Endothelial cell (in vitro differentiated cells): Measurements from ENCODE around the gene VAV2. TPM values are rescaled to one million over a fixed set of nuclear protein-coding genes. Genes with fewer than 3 reads are reported as not detected.

Experiments
- DNase-seq: peaks from one replicate; pipeline ENCODE4 v3.0.0; 2021; ENCODE audit warnings: low spot score
- H3K27ac Mint-ChIP-seq: one replicate; pipeline ENCODE4 v1.8.0; 2021; ENCODE audit warnings: mixed read lengths, inconsistent platforms; ENCODE audit not compliant: unreplicated experiment
- H3K27me3 Mint-ChIP-seq: one replicate; pipeline ENCODE4 v1.8.0; 2021; ENCODE audit warnings: mild to moderate bottlenecking, moderate library complexity, mixed read lengths, inconsistent platforms; ENCODE audit not compliant: unreplicated experiment
- H3K36me3 Mint-ChIP-seq: one replicate; pipeline ENCODE4 v1.8.0; 2021; ENCODE audit warnings: mild to moderate bottlenecking, low read depth, mixed read lengths, inconsistent platforms; ENCODE audit not compliant: unreplicated experiment
- H3K4me1 Mint-ChIP-seq: one replicate; pipeline ENCODE4 v1.8.0; 2021; ENCODE audit warnings: mild to moderate bottlenecking, mixed read lengths, inconsistent platforms; ENCODE audit not compliant: unreplicated experiment
- H3K4me3 Mint-ChIP-seq: one replicate; pipeline ENCODE4 v1.8.0; 2021; ENCODE audit warnings: mild to moderate bottlenecking, mixed read lengths, inconsistent platforms; ENCODE audit not compliant: unreplicated experiment
- H3K9me3 Mint-ChIP-seq: one replicate; pipeline ENCODE4 v1.8.0; 2021; ENCODE audit warnings: mixed read lengths, inconsistent platforms; ENCODE audit not compliant: unreplicated experiment
- total RNA-seq: library from RNA; stranded (reverse); fragmentation: NEBNext Ultra II Directional; extraction: Animal tissue kit (Norgen Biotek cat#: 25700); gene quantifications from one replicate; pipeline ENCODE4 v1.2.1, GENCODE V29; 2021; ENCODE audit not compliant: unreplicated experiment
- TF ChIP-seq, protein P1 (sequence below): fragments of 200-600 bp; sonication (generic); IDR thresholded peaks from one replicate; pipeline ENCODE4 v1.5.0; 2021; ENCODE audit warnings: antibody characterized with exemption; ENCODE audit not compliant: unreplicated experiment

The VAV2 gene
- total RNA-seq, 1 donor from 2014 or later, result 27.2 TPM

DNA sequence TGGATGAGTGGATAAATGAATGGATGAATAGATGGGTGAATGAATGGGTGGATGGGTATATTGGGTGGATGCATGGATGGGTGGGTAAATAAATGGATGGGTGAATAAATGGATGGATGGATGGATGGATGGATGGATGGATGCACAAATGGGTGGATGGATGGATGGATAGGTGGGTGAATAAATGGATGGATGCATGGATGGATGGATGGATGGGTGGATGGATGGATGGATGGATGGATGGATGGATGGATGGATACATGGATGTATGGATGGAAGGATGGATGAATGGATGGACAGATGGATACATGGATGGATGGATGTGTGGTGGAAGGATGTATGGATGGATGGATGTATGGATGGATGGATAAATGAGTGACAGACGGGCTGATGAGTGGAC lies 140.4 kb downstream of the VAV2 start:
- Mint-ChIP-seq H3K9me3 (no peaks in the 10 kb centered on the region), H3K27ac (peak overlapping the region; percentile 38), H3K4me3 (peak overlapping the region; percentile 75), H3K4me1 (peaks cover 10% of the 10 kb centered on the region), H3K36me3 (peaks cover 8% of the 10 kb centered on the region), H3K27me3 (peaks cover 12% of the 10 kb centered on the region)
- TF ChIP-seq, protein P1, sequence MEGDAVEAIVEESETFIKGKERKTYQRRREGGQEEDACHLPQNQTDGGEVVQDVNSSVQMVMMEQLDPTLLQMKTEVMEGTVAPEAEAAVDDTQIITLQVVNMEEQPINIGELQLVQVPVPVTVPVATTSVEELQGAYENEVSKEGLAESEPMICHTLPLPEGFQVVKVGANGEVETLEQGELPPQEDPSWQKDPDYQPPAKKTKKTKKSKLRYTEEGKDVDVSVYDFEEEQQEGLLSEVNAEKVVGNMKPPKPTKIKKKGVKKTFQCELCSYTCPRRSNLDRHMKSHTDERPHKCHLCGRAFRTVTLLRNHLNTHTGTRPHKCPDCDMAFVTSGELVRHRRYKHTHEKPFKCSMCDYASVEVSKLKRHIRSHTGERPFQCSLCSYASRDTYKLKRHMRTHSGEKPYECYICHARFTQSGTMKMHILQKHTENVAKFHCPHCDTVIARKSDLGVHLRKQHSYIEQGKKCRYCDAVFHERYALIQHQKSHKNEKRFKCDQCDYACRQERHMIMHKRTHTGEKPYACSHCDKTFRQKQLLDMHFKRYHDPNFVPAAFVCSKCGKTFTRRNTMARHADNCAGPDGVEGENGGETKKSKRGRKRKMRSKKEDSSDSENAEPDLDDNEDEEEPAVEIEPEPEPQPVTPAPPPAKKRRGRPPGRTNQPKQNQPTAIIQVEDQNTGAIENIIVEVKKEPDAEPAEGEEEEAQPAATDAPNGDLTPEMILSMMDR, result no peak
- no peak for DNase-seq

DNA sequence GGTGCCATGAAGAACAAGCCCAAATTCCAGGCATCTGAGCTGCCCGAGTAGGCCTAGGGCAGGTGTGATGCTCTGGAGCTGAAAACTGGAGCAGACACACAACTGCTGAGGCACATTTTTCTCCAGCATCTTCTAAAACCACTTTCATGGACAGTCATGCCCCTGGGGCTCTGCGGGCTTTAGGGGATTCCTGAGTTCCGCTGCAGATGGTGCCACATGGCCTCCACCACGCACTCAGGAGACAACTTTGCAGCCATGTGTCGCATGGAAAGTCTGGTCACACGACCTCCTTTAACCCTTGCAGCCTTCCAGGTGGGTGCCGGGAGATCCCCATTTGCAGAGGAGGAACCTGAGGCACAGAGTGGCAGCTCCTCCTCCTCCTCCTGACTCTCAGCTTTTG lies 141.2 kb downstream of the VAV2 start:
- Mint-ChIP-seq H3K27ac (no peak overlapping the region), H3K4me1 (peaks cover 8% of the 10 kb centered on the region)

DNA sequence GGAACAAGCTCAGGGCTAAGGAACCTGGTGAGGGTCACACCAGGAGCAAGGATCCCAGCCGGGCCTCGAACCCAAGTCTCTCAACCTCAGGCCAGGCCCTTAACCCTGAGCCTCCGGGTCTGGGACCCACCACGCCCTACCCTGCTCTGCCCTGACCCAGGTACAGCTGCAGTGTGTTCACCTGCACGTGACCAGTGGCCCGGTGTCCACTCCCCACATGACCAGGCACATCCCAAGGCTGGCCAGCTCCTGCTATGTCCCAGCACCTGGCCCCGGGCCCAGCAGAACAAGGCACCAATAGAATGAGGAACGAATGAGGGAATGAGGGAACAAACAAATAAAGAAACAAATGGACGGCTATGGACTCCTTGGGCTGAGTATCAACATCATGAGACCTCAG lies 142.0 kb downstream of the VAV2 start:
- peaks cover 12% of the 10 kb centered on the region for H3K27me3 Mint-ChIP-seq

More for the DNA sequence above, 141.2 kb downstream of the VAV2 start:
- DNase-seq, result no peak
- H3K4me3 Mint-ChIP-seq, result no peak overlapping the region
- H3K27me3 Mint-ChIP-seq, result peaks cover 12% of the 10 kb centered on the region
- TF ChIP-seq, protein P1, result no peak
- no peaks in the 10 kb centered on the region for H3K9me3 Mint-ChIP-seq
- peaks cover 8% of the 10 kb centered on the region for H3K36me3 Mint-ChIP-seq

DNA sequence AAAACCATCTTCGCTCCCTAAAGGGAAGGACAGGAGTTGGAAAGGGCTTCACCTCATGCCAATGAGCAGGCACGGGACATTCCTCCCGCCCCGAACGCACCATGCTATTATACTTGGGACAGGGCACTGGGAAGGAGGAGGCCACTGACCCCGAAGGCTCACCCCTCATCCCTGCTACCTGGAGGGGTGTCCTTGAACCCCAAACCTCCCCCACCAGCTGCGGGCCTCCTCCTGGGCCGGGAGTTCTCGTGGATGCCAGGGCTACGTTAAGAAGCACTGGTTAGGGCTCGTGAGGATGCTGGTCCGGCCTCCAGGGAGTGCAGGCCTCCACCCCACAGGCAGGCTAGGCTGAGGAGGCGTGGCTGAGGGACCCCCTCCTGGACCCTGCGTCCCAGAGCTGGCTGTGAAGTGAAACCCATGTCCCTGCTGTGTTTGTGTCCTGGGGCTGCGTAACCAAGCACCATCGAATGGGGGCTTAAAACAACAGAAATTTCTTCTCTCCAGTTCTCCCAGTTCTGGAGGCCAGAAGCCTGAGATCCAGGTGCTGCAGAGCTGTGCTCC lies 142.9 kb downstream of the VAV2 start:
- Mint-ChIP-seq H3K27ac (no peak overlapping the region), H3K9me3 (no peaks in the 10 kb centered on the region), H3K4me3 (no peak overlapping the region), H3K36me3 (peaks cover 8% of the 10 kb centered on the region), H3K27me3 (peaks cover 12% of the 10 kb centered on the region), H3K4me1 (peaks cover 14% of the 10 kb centered on the region)
- DNase-seq, result no peak
- TF ChIP-seq, protein P1, result no peak

More for the DNA sequence above, 142.0 kb downstream of the VAV2 start:
- H3K9me3 Mint-ChIP-seq, result no peaks in the 10 kb centered on the region
- no peak for DNase-seq
- TF ChIP-seq, protein P1, result no peak
- H3K27ac Mint-ChIP-seq, result no peak overlapping the region
- peaks cover 8% of the 10 kb centered on the region for H3K36me3 Mint-ChIP-seq
- H3K4me3 Mint-ChIP-seq, result no peak overlapping the region
- H3K4me1 Mint-ChIP-seq, result peaks cover 6% of the 10 kb centered on the region

DNA sequence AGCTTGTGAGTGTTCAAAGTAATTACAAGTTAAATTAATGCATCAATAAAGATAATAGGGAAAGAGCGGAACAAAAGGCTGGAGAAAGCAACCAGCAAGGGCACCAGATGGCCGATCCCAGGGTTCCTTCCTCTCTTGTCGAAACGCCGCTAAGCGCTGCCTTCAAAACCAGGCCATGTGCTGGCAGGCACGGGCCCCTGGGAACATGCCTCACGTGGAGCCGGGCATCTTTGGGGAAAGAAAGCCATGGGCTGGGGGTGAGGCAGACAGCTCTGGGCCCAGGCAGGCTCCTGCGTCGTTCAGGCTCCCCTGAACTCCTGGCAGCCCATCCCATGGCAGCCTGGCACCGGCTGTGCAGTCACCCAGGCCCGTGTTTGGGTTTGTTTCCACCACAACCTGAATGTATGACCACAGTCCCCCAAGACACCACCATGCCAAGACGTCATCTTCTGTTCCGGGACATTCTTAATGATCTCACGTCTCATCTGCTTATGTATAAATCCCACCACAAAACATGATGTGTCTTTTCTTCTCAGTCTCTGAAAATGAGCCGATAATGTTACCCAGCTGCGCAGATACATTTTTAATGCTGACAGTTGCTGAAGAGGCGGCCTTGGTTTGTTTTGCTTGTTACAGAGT lies 143.5 kb downstream of the VAV2 start:
- peaks cover 7% of the 10 kb centered on the region for H3K27me3 Mint-ChIP-seq
- H3K9me3 Mint-ChIP-seq, result no peaks in the 10 kb centered on the region
- H3K4me1 Mint-ChIP-seq, result peaks cover 16% of the 10 kb centered on the region
- peaks cover 8% of the 10 kb centered on the region for H3K36me3 Mint-ChIP-seq
- H3K27ac Mint-ChIP-seq, result no peak overlapping the region
- no peak for DNase-seq
- no peak overlapping the region for H3K4me3 Mint-ChIP-seq
- TF ChIP-seq, protein P1, result no peak
